GM21528 (cell line): ENCODE results near the gene RCBTB1.

Experiments
- ATAC-seq: cut with Tn5 transposase; IDR thresholded peaks from one replicate; pipeline ENCODE4 v1.9.1; 2021; ENCODE audit warnings: mild to moderate bottlenecking, moderate library complexity; ENCODE audit not compliant: unreplicated experiment, low FRiP score

RCBTB1 gene

GRCh38 chr13:49563516-49563915, 21.8 kb downstream of the RCBTB1 start:
- no peak for ATAC-seq

GRCh38 chr13:49561062-49561410, 24.3 kb downstream of the RCBTB1 start:
- ATAC-seq: no peak

DNA sequence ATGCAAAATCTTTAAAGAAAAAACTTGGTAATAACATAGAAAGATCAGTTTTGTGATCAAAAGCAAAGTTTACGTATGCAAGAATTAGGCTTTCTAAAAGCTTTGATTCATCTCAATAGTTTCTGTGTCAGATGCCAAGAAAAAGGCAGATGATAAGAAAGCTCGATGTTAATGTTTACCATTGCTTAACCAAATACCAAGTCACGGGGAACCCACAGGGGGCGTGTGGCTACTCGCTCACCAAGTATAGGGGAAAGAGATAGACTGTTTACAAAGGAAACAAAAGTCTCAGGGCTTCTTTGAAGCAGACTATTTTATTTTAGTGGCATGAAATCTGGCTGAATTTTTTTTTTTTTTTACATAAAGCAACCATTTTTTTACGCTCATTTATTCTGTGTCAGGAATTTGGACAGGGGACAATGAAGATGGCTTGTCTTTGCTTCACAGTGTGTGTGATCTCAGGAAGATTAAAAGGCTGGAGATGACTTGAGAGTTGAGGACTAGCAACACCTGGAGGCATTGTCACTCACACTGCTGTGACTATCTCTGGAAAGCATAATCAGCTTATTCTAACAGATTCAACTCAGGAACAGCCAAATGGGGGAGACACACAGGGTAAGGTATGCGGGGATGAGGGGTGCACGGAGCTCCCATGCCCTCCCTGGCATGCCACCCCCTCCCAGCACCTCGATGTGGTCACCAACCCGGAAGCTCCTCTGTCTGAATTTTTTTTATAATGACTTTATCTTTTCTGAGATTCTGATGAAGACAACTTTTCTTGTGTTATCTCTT, 24.9 kb downstream of the RCBTB1 start:
- ATAC-seq: no peak

GRCh38 chr13:49559006-49559405, 26.4 kb downstream of the RCBTB1 start:
- ATAC-seq: no peak

DNA sequence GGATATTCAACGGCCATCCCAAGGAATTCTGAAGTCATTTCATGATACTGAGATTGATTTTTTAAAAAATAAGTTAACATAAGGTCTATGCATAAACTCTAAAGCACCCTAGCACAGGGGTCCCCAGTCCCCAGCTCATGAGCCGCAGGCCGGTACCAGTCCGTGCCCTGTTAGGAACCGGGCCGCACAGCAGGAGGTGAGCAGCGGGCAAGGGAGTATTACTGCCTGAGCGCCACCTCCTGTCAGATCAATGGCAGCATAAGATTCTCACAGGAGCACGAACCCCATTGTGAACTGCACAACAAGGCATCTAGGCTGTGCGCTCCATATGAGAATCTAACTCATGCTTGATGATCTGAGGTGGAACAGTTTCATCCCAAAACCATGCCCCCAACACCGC, 31.0 kb downstream of the RCBTB1 start:
- ATAC-seq: no peak

GRCh38 chr13:49553888-49554287, 31.5 kb downstream of the RCBTB1 start:
- ATAC-seq: no peak

DNA sequence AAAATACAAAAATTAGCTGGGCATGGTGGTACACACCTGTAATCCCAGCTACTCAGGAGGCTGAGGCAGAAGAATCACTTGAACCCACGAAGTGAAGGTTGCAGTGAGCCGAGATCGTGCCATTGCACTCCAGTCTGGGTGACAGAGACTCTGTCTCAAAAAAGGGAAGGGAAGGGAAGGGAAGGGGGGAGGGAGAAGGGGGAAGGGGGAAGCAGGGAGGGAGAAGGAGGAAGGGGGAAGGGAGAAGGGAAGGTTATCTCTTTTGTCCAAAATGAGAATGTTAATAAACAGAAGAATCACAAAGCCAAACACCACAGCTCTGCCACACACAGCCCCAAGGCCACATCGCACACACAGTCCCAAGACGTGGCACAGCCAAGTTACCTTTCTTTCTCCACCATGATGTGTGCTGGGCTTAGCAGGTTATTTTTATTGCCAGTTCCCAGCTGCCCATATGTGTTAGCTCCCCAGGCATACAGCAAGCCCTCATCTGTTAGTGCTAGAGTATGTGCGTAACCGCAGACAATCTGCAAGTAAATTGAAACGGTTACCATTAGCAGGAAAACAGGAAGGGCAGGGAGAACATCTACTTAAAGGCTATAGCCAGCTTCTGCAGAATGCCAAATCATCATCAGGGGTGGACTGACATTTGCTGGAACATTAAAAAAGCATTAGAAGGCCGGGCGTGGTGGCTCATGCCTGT, 34.3 kb downstream of the RCBTB1 start:
- no peak for ATAC-seq

DNA sequence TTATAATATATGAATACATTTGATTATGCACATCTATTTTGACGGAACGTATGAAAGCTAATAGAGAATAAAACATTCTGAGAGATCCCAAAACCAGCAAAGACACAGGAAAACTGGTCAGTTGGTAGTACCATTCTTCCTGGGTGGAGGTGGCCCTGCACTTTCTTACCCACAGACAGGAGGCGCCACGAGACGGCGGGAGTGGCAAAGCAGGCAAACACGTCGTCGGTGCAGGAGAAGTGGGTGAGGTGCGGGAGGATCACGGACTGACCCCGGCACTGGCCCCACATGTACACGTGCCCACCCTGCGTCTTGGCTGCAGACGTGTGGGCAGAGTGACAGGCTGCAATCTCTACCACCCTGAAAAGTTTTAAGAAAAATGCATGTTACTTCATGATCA, 36.1 kb downstream of the RCBTB1 start:
- ATAC-seq: no peak

DNA sequence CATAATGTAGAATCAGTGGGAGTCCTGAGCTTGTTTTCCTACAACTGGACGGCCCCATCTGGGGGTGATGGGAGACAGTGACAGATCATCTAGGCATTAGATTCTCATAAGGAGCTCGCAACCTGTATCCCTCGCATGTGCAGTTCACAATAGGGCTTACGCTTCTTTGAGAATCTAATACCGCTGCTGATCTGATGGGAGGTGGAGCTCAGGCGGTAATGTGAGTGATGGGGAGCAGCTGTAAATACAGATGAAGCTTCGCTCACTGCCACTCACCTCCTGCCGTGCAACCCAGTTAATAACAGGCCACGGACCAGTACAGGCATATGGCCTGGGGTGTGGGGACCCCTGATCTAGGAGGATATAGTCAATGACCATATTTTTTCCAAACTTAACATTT, 38.8 kb downstream of the RCBTB1 start:
- no peak for ATAC-seq

GRCh38 chr13:49545661-49546060, 39.7 kb downstream of the RCBTB1 start:
- ATAC-seq: no peak

DNA sequence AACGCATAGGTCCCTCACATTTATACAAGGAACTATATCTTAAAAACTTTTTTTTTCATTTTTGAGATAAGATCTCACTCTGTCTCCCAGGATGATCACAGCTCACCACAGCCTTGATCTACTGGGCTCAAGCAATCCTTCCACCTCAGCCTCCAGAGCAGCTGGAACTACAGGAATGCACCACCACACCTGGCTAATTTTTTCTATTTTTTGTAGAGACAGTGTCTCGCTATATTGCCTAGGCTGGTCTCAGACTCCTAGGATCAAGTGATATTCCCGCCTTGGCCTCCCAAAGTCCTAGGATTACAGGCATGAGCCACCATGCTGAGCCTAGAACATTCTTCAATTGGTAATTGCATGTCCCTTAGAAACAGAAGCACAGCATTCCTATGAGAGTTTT, 41.7 kb downstream of the RCBTB1 start:
- no peak for ATAC-seq

DNA sequence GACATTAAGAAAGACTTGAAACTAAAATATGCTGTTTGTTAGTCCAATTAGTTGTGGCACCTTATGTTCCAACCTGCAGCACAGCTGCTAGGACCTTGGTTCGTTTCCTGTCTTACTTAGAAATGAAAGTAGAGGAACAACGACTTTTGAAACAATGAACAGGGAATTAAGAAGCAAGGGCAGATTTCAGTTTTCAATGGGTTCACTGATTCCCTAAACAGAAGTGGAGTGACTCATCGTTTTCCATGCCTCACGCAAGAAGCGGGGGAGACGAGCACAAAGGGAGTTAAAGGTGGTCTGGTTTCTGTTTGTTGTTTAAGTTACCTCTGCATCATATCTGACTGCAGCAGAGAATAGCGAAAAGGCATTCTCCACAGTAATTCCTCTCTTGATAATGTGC, 44.8 kb downstream of the RCBTB1 start:
- no peak for ATAC-seq

GRCh38 chr13:49539746-49540145, 45.6 kb downstream of the RCBTB1 start:
- no peak for ATAC-seq

- ATAC-seq: no peak
Measured at GRCh38 chr13:49539313-49539712, 46.0 kb downstream of the RCBTB1 start.

DNA sequence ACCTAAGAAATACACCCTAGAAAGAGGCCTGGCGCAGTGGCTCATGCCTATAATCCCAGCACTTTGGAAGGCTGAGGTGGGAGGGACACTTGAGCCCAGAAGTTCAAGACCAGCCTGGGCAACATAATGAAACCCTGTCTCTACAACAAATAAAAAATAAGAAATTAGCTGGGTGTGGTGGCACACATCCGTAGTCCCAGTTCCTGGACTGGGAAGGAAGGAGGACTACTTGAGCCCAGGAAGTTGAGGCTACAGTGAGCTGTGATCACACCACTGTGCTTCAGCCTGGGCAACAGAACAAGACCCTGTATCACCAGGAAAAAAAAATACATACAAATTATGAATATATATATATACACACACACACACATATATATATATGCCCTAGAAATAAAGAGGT, 47.0 kb downstream of the RCBTB1 start:
- ATAC-seq: no peak

DNA sequence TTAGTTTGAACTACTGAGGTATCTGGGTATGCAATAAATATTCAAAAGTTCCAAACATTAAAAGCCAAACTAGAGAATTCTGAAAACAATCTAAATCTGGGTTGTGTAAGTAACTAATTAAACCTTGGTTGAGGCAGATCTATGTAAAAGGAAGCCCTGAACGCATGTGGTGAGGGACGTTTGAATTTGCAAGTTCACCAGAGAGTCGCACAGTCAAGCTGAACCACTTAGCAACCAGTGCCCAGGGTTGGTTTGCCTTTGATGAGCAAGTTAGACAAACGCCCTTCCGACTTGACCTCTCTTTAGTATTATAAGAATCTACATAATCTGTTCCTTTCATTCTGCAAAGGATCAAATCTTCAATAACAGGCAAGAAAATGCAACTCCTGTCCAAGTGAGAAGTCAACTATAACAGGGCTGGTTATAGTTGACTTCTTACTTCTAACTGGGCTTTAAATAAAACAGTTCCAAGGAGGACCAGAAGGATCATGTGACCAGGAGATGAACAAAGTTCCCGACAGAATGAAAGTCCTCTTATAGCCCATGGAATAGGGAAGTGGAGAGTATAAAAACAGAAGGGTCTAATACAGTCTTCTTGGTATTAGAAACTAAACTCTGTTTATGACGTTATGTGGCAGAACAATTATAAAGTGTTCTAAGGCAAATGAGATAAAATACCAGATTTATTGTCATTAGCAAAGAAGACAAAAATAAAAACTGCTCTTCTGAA, 49.0 kb downstream of the RCBTB1 start:
- ATAC-seq: no peak

DNA sequence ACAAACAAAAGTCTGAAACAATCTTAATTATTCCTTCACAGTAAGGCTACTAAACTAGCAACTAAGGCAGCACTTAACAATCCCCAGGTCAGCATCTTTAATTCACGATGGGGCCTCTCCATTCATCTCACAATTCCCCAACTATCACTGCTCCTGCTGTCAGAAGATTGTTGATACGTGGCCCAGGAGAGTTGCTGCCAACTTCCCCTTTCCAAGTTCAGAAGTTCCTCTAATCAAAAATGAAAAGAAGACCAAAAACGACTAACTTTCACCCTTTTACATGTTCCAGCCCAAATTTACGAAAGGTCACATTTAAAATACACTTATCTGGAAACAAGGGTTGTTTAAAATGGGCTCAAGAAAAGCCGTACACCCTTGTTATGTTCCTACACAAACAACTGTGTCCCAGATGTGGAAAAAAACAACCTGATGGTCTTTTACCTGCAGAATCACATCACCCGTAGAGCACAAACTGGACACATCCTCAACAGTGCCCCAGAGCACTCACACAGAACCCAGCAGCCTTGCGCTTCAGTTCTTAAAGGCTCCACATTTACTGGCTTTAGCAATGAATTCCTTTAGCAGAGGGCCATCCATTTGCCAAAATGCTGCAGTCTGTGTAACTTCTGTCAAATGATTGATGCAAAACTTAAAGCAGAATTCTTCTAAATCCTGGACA, 51.6 kb downstream of the RCBTB1 start:
- ATAC-seq: no peak

- ATAC-seq: no peak
Measured at GRCh38 chr13:49533011-49533410, 52.3 kb downstream of the RCBTB1 start.

- no peak for ATAC-seq
Measured at GRCh38 chr13:49532593-49532992, 52.8 kb downstream of the RCBTB1 start.

- no peak for ATAC-seq
Measured at GRCh38 chr13:49530457-49530856, 54.9 kb downstream of the RCBTB1 start.

- no peak for ATAC-seq
Measured at GRCh38 chr13:49528161-49528560, 57.2 kb downstream of the RCBTB1 start.
